CD4-positive, alpha-beta T cell treated with Interleukin-2 at 100 ng/mL for 4 hours (primary cell): Measurements from ENCODE around the gene LILRB4.
"Not testable (repeated sequence)": the region's sequence is repeated elsewhere in the genome, so short reads cannot be mapped to it uniquely, and the experiment has no call there.

ENCODE experiments used
- DNase-seq: peaks from one replicate; pipeline ENCODE4 v3.0.0-alpha.2; 2020; ENCODE audit warnings: low spot score

Gene LILRB4

GRCh38 chr19:54650108-54650655, 12.6 kb upstream of the LILRB4 start:
- no peak for DNase-seq

GRCh38 chr19:54653181-54653809, 9.5 kb upstream of the LILRB4 start:
- DNase-seq, result peak; percentile 16

GRCh38 chr19:54654447-54655321, 8.1 kb upstream of the LILRB4 start:
- DNase-seq, result no peak

GRCh38 chr19:54659300-54659699, 3.5 kb upstream of the LILRB4 start:
- DNase-seq, result no peak

GRCh38 chr19:54660306-54660705, 2.5 kb upstream of the LILRB4 start:
- no peak for DNase-seq

- DNase-seq, result no peak
Measured at GRCh38 chr19:54660964-54661363, 1.8 kb upstream of the LILRB4 start.

GRCh38 chr19:54661846-54662481, 821 bp upstream of the LILRB4 start:
- no peak for DNase-seq

- no peak for DNase-seq
Measured at GRCh38 chr19:54665530-54665929, 2.7 kb downstream of the LILRB4 start.

- DNase-seq, result no peak
Measured at GRCh38 chr19:54667217-54667616, 4.4 kb downstream of the LILRB4 start.

GRCh38 chr19:54668353-54668752, 5.6 kb downstream of the LILRB4 start:
- no peak for DNase-seq

- no peak for DNase-seq
Measured at GRCh38 chr19:54670576-54671357, 8.0 kb downstream of the LILRB4 start.

- DNase-seq, result no peak
Measured at GRCh38 chr19:54673222-54673621, 10.4 kb downstream of the LILRB4 start.

GRCh38 chr19:54674021-54674617, 11.3 kb downstream of the LILRB4 start:
- DNase-seq, result peak; percentile 35

GRCh38 chr19:54676210-54676834, 13.5 kb downstream of the LILRB4 start:
- peak; percentile 58 for DNase-seq

- DNase-seq, result no peak
Measured at GRCh38 chr19:54677217-54677616, 14.4 kb downstream of the LILRB4 start.

- not testable (repeated sequence) for DNase-seq
Measured at GRCh38 chr19:54681596-54681995, 18.8 kb downstream of the LILRB4 start.

- DNase-seq, result no peak
Measured at GRCh38 chr19:54682306-54682856, 19.6 kb downstream of the LILRB4 start.

- no peak for DNase-seq
Measured at GRCh38 chr19:54684527-54684926, 21.7 kb downstream of the LILRB4 start.

GRCh38 chr19:54691582-54692297, 29.0 kb downstream of the LILRB4 start:
- no peak for DNase-seq

- no peak for DNase-seq
Measured at GRCh38 chr19:54692298-54692615, 29.5 kb downstream of the LILRB4 start.
